Upper lobe of left lung (tissue), 4 donors: ENCODE results near the gene BFSP2.

Experiments used
- CTCF ChIP-seq, 6 experiments: fragments of 450-650 bp in 4 of 6; fragments of 200-600 bp in 2 of 6; sonication (generic) in 2 of 6; IDR thresholded peaks; one replicate each; pipeline ENCODE4 v1.5.1; 2016 to 2019; ENCODE audit warnings: antibody characterized with exemption in 6 of 6
- EP300 ChIP-seq, 4 donors: sonication (generic); formaldehyde crosslinking; IDR thresholded peaks; one replicate each; pipeline ENCODE4 v1.5.1; 2017; ENCODE audit warnings: antibody characterized with exemption in 4 of 4, control low read depth in 2 of 4
- POLR2A ChIP-seq, 4 donors: fragments of 450-650 bp; IDR thresholded peaks; one replicate each; pipeline ENCODE4 v1.5.1; 2016 to 2017; ENCODE audit warnings: antibody characterized with exemption in 4 of 4, mild to moderate bottlenecking in 2 of 4
- POLR2AphosphoS5 ChIP-seq, 2 donors: sonication (generic); formaldehyde crosslinking; IDR thresholded peaks; one replicate each; pipeline ENCODE4 v1.5.1; 2017; ENCODE audit warnings: antibody characterized with exemption in 2 of 2

DNA sequence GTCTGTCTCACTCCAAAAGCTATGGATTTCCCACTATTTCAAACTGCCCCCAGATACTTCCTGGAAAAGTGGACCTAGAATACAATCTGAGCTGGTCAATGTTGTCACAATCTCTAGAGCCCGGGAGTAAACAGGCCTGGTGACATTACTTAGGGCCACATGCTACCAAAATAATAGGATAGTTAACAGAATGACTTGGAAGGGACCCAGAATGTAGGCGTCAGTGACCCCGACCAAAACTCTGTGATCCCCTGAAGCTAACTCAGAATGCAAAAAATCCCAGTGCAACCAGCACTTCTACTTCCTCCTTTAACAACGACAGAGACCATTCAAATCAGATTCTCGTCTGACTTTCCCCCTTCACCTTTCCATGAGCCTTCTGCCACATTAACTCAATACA, 122.1 kb downstream of the BFSP2 start:
- no peak for TF ChIP-seq CTCF (IDR thresholded peaks at IDR 0.05)
- TF ChIP-seq POLR2A (IDR thresholded peaks at IDR 0.05) = no peak
- no peak for TF ChIP-seq EP300 (IDR thresholded peaks at IDR 0.05)
- TF ChIP-seq POLR2AphosphoS5 (IDR thresholded peaks at IDR 0.05) = no peak
